ENCODE data around the gene FBXO44.
"Not testable (repeated sequence)": the region's sequence is repeated elsewhere in the genome, so short reads cannot be mapped to it uniquely, and the experiment has no call there.

The FBXO44 gene, protein sequence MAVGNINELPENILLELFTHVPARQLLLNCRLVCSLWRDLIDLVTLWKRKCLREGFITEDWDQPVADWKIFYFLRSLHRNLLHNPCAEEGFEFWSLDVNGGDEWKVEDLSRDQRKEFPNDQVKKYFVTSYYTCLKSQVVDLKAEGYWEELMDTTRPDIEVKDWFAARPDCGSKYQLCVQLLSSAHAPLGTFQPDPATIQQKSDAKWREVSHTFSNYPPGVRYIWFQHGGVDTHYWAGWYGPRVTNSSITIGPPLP

DNA sequence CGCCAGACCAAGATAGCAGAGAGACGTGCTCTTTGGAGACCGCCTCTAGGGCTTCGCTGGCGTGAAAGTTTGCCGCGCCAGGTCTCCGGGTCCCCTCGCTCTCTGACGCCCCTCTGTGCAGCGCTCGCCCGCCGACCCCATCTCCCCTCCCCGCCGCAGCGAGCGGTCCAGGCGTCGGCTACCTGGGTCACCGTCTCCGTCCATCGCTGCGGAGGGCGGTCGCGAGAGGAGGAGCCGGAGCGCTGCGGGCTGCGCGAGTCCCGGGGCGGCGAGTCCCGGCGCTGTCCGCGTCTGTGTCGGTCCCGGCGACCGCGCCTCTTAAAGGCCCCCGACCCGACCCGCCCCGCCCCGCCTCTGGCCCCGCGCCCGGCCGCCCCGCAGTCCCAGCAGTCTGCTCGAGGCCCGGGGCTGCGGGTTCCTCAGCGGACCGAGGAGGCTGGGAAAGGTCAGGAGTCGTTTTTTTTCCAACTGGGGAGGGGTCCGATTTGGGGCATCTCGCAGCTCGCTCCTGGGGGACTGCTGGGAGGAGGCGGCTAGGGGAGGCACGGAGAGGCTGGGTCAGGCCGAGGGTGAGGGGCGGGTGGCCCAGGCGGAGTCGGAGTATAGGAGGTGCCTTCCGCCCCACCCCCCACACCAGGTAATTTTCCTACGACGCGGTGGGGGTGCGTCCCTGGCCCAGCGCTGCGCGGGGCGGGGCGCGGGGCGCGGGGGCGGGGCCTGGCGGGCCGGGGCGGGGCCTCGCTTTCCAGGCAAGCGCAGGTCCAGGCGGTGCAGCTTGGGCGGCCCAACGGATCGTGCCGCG, at the start of gene FBXO44, which contains the start of gene FBXO2:
TSS of gene FBXO44 (plus strand) at position 741 of the 802 bp plus-strand sequence. CDS start 959 bp downstream, outside the sequence.
TSS of gene FBXO2 (minus strand) at position 293 of the 802 bp plus-strand sequence. CDS start at position 204, 89 bp downstream.
- peak; percentile 38 for DNase-seq (ENCODE audit: low read depth, low spot score)

DNA sequence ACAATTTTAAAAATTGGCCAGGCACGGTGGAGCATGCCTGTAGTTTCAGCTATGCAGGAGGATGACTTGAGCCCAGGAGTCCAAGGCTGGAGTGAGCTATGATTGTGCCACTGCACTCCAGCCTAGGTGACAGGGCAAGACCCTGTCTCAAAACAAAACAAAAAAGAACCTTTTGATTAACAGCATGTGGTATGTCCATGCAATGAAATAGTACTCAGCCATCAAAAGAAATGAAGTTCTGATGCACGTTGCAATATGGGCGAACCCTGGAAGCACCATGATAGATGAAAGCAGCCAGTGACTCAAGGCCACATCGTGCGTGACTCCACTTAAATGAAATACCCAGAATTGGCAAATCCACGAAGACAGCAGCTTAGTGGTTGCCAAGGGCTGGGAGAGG, 47.9 kb upstream of the FBXO44 start:
- no peak for DNase-seq (ENCODE audit: low read depth, low spot score)

DNA sequence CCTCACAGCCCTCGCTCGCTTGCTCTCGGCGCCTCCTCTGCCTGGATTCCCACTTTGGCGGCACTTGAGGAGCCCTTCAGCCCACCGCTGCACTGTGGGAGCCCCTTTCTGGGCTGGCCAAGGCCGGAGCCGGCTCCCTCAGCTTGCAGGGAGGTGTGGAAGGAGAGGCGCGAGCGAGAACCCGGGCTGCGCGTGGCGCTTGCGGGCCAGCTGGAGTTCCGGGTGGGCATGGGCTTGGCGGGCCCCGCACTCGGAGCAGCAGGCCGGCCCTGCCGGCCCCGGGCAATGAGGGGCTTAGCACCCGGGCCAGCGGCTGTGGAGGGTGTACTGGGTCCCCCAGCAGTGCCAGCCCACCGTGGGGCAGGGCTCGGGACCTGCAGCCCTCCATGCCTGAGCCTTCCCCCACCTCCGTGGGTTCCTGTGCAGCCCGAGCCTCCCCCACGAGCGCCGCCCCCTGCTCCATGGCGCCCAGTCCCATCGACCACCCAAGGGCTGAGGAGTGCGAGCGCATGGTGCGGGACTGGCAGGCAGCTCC, 46.0 kb upstream of the FBXO44 start:
- not testable (repeated sequence) for DNase-seq (ENCODE audit: low read depth, low spot score)

DNA sequence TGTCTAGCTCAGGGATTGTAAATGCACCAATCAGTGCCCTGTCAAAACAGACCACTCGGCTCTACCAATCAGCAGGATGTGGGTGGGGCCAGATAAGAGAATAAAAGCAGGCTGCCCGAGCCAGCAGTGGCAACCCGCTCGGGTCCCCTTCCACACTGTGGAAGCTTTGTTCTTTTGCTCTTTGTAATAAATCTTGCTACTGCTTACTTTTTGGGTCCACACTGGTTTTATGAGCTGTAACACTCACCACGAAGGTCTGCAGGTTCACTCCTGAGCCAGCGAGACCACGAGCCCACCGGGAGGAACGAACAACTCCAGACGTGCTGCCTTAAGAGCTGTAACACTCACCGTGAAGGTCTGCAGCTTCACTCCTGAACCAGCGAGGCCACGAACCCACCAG, 45.3 kb upstream of the FBXO44 start:
- not testable (repeated sequence) for DNase-seq (ENCODE audit: low read depth, low spot score)

DNA sequence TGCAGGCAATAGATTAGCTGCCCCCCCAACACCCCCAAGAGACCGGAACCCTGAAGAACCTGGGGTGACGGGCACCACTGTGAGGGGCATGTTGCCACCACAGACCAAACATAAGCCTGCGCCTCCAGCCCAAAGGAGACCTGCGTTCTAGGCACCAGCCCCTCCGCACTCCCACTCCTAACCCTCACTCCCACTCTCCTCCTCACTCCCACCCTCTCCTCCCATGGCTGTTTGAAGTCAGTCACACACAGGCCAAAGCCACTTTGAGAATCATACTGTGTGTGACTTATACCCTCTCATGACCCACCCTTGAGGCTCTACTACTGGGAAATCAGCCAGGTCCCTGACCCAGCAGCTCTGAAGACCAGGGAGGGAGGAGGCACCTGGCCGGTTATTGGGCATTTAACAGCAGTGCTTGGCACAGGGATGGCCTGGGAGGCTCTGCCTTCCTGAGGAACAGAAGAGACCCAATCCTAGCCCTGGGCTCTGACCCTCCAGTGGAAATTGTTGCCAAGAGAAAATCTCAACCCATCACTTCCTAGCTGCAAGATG, 44.0 kb upstream of the FBXO44 start:
- no peak for DNase-seq (ENCODE audit: low read depth, low spot score)

DNA sequence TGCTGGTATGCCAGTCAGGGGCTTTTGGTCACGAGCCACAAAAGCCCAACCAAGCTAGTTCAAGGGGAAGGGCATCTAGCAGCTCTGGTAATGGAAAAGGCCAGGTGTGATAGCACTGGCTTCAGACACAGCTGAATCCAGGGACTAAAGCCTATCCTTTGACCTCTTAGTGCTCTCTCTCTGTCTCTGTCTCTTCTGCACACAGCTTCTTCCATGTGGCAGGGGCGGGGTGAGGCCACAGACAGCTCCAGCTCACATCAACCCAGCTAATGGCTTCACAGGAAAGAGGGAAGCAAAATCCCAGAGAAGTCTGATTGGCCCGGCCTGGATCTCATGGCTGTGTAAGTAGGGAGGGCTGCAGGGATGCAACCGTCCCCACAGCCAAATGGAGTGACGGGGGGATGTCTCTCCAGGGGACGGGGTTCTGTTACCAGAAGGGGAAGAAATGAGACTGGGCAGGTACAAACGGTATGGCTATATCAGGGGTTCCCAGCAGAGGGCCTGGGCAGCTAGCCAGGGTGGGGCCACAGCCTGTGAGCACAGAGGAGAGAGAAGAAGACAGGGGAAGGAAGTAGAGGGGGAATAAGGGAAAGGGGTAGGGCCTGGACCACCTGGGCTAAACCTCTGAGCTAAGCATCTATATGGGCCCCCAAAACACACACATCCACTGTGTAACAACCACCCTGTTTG, 42.9 kb upstream of the FBXO44 start:
- no peak for DNase-seq (ENCODE audit: low read depth, low spot score)

DNA sequence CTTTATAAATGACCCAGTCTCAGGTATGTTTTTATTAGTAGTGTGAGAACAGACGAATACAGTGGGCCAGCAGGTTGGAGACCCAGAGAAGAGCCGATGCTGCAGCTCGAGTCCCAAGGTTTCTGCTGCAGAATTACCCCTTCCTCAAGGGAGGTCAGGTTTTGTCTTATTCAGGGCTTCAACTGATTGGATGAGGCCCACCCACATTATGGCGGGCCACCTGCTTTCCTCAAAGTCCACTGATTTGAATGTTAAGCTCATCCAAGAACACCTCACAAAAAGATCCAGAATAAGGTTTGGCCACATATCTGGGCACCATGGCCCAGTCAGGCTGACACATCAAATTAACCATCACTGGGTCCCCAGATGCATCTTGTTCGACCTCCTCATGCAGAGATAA, 41.3 kb upstream of the FBXO44 start:
- no peak for DNase-seq (ENCODE audit: low read depth, low spot score)

DNA sequence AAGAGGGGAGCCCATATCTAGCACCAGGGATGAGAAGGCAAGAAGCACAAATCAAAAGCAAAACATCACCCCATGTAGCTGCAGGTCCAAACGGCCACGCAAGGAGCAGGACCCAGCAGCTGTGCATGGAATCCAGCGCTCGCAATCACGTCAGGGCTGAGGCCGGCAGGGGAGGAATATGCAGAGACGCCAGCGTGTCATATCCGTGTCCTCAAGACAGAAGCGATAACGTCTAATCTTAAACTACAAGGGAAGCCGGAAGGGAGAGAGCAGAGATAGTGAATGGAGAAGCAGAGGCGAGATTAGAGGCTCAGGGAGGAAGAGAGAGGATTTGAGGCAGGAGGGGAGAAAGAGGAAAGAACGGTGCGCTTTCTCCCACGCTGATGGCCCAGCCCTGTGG, 39.6 kb upstream of the FBXO44 start:
- DNase-seq (ENCODE audit: low read depth, low spot score) = no peak

DNA sequence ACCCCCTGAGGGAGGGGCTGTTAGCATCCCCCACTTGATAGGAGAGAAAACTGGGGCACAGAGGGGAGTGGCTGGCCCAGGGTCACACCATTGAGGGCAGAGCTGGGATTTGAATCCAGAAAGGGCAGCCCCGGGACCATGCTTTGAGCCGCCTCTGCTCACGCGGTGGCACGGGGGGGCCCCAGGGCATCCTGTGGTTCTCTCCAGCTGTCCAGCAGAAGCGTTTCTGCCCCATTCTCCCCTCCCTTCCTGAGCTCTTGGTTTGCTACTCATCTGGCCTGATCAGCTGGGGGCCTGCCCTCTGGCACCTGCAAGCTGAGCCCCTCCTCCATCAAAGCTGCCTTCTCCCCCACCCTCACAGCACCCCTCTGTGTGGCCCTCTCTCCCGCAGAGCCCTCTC, 37.9 kb upstream of the FBXO44 start:
- no peak for DNase-seq (ENCODE audit: low read depth, low spot score)

DNA sequence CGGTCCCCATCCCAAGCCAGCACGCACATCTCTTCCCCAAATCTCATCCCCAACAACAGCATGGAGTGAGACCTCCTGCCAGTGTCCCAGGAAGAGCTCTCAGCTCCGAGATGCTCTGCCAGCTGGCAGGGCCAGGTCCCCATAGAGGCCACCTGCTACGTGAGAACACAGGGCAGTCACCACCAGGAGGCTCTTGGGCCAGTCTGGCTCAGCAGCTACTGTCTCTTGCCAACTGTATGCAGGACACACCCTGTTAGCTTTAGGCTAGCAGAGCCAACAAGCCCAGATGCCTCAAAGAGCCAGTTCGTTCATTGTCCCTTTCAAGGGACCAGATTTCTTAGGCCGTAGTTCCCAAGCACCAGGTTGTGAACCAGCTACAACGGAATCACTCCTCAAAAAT, 37.4 kb upstream of the FBXO44 start:
- DNase-seq (ENCODE audit: low read depth, low spot score) = no peak

DNA sequence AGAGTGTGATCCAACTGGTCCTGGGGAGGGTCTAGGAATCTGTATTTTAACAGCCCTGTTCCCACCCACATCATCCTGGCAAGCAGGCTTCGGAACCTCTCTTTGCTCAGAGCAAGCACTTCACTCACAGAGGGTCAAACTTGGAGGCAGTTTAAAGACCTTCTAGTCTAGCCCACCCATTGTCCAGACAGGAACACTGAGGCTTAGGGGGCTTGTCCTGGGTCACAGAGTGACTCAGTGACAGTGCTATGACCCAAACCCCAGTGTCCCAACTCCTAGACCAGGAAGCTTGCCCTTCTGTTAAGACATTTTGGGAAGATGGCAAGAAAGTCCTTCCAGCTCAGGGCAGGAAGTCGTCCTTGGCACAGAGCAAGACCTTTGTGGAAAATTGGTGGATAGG, 36.9 kb upstream of the FBXO44 start:
- no peak for DNase-seq (ENCODE audit: low read depth, low spot score)

DNA sequence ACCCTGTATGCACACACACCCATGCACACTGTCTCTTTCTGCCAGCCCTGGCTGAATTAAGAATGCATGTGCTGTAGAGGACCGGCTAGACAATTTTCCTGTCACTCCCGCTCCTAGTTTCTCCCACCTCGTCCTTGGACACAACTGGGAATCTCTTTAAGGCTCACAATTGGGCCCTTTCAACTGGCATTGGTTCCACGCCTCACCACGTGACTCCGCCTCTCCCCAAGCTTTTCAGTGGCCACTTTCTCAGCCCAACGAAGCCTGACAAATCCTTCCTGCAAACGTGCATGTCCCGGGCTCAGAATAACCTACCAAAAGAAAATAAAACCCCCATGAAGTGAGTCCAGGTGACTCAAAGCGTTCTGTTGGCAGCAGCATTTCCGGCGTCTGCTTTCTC, 34.3 kb upstream of the FBXO44 start:
- DNase-seq (ENCODE audit: low read depth, low spot score) = no peak

DNA sequence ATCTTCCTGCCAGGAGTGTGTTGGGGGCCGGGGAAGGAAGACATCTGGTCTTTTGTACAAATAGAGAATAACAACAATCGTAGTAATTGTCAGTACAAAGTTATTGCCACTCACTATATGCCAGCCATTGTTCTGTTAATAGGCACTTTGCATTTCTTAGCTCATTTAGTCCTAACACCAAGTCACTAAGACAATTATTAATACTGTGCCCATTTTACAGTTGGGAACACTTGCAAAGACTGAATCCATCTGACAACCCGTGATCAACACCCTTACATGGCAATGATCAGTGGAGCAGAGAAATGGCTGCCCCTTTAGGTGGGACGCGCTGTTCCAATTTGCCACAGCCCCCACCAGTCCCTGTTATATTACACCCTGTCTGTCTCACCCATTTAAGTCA, 33.8 kb upstream of the FBXO44 start:
- no peak for DNase-seq (ENCODE audit: low read depth, low spot score)

DNA sequence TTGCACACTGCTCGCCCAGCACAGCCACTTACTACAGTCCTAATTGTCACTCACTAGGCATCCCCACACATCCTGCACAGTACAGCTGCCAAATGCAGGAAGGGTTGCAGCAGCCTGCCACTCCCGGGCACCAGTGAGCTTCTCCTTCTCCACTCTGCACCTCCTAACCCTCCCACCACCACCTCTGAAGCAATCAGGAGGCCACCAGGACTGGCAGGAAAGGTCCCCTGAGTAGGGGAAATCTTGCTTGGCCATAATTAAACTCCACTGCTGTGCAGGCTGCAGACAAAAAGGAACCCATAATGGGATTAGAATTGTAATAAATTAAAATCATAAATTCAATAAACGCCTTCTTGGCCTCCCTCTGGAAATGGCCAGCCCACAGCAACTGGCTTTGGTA, 32.3 kb upstream of the FBXO44 start:
- DNase-seq (ENCODE audit: low read depth, low spot score) = no peak

DNA sequence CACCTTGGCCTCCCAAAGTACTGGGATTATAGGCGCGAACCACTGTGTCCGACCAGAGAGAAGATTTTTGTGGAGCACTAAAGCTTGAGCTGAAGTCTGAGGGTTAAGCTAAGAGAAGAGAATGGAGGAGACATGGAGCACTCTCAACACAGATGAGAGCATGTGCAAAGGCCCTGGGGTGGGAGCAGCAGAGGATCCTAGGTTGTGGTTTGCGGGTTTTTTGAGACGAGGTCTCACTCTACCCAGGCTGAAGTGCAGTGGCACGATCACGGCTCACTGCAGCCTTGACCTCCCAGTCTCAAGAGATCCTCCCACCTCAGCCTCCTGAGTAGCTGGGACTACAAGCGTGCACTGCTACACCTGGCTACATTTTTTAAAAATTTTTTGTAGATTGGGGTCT, 31.0 kb upstream of the FBXO44 start:
- no peak for DNase-seq (ENCODE audit: low read depth, low spot score)

DNA sequence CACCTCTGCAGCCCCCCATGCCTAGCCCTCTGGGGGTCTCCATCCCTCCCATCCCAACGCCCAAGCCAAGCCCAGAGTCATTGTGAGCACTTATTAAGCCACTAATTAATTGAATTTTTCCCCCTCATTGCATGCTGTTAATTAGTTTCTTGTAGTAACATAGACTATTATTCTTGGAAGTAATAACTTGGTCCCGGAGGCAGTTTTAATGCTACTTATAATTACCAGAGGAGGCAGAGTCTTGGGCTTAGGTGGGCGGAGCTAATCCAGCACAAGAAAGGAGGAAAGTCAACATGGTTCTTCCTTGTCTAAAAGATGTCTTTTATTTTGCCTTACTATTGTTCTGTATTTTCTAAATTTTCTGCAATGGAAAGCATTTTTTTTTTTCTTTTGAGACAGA, 28.1 kb upstream of the FBXO44 start:
- no peak for DNase-seq (ENCODE audit: low read depth, low spot score)

DNA sequence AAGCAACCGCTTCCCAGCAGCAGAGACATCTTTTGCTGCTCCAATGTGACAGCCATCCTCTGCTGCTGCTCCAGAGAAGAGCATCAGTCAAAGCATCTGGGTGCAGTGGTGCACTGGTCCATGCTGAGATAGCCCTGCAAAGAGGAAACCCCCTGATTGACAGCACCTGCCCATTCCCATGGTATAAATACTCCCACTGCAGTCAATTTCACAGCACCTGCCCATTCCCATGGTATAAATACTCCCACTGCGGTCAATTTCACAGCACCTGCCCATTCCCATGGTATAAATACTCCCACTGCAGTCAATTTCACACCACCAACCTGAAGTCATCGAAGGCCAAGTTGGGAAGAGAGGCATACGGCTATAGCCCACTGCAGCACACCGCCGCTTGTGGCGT, 25.9 kb upstream of the FBXO44 start:
- no peak for DNase-seq (ENCODE audit: low read depth, low spot score)

DNA sequence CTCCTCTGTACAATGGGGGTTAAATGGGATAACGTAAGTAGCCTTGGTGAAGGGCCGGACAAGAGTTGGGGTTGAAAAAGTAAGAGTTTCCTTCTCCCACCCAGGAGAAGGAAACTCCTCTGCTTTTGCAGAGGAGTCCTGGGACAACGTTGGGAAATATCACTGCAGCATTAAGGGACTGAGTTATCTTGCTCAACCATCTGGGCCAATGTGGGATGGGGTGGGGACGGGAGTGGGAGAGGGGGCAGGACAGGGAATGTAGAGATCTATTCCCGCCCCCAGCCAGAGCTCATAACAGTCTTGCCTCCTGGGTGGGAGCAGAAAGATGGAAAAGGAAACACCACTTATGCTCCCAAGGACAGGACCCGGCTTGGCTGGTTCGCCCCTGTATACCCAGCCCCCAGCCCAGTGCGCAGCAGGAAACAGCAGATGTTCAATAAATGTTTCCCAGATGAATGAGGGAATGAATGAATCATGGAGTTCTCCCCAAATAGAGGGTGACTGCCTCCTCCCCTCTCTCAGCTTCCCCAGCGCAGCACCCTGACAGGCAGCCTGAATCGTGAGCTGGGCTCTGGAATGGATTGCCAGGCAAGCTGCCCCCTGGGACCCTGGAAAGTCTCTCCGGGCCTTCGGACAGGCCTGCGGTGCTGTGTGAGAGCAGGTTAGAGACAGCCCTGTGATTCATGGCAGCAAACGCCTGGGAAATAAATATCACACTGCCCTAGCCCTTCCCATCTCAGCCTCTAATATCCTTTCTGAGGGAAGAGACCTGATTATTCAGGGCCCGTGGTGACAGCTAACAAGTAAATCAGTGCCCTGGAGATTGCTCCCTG, 25.3 kb upstream of the FBXO44 start:
- DNase-seq (ENCODE audit: low read depth, low spot score) = no peak

DNA sequence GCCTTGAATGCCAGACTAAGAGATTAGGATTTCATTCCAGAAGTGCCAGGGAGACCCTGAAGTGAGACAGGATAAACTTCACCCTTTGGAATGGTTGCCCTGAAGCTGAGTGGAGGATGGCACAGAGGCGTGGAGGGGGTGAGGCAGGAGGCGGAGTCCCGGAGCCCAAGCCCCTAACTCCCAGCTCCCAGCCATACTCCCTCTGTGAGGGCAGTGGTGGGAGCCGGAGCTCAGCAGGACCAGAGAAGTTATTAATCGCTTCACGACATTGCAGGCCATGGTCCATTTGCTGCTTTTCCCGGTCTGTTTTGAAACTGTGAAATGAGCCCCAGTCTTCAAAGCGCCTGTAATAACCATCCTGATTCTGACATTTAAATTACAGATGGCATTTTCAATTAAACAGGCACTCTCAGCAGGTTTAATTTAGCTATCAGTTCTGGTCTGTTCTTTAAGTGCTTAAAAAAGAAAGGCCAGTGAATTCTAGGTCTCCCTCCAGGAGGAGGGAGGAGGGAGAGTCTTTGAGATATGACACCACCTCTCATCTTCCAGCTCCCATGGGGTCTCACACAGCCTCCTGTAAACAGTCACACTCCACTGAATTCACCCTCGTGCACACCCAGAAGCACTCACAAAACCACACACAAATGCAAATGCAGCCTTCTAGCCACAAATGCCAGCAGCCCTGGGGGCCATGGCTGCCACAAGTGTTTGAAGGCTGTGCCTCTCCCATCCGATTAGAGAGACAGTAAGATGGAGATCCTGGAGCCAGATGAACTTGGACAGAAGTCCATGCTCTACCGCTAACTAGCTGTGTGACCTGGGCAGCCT, 20.1 kb upstream of the FBXO44 start:
- DNase-seq (ENCODE audit: low read depth, low spot score) = no peak

DNA sequence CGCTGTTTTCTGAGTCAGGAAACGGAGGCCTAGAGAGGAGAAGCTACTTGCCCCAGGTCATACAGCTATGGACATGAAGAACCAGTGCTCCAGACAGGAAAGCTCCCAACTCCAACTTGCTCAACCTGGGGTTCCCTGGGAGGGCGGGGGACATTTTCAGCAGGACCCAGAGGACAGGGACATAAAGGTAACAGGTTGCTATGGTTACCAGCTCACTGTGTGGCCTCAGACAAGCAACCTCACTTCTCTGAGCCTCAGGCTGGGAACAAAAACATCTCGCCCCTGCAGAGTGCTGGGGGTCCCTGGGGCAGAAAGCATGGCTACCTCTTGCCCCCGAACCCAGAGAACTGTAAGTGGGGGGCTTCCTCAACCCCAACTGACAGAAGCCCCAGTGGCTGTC, 16.6 kb upstream of the FBXO44 start:
- no peak for DNase-seq (ENCODE audit: low read depth, low spot score)

Measured in activated naive CD8-positive, alpha-beta T cell treated with anti-CD3 and anti-CD28 coated beads, Interleukin-2, amount 50 U/mL, for 16 hours (primary cell).